ENCODE data around the gene ATG16L1. TPM values are rescaled to one million over a fixed set of nuclear protein-coding genes. Genes with fewer than 3 reads are reported as not detected.

The ATG16L1 gene
- total and polyA plus RNA-seq, 7 experiments from 2014 or later, result 16.0 to 115 (median 80.9) TPM

DNA sequence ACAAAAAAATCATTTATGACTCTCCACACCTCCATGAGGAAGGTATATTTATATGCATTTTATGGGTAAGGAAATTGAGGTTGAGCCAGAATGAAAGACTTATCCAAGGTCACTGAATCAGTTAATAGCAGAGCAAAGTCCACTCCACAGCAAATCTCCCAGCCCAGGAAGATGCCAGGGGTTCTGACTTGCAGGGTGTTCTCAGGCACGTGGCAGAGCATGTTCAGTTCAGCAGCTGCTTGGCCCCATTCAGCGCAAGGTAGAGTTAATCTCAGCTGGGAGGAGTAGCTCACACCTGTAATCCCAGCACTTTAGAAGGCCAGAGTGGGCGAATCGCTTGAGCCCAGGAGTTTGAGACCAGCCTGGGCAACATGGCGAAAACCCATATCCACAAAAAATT lies 85.1 kb downstream of the ATG16L1 start:
- no peak overlapping the region for H3K27ac ChIP-seq (ENCODE audit: low read depth, low read length)
- H3K9me3 Mint-ChIP-seq, result peaks cover 0 to 5% (median 0%) of the 10 kb centered on the region in 11 donors
- H3K36me3 Mint-ChIP-seq, result peaks cover 0 to 3% (median 0%) of the 10 kb centered on the region in 5 donors
- peaks cover 26 to 55% (median 46%) of the 10 kb centered on the region in 7 donors for H3K4me1 Mint-ChIP-seq
- H3K27me3 Mint-ChIP-seq, result peaks cover 0 to 9% (median 0%) of the 10 kb centered on the region in 5 donors
- DNase-seq (no peak), ATAC-seq (no peak)
- no peaks in the 10 kb centered on the region for H3K27me3 ChIP-seq (ENCODE audit: control insufficient read depth in 2 of 2, insufficient read depth in 2 of 2, low read length in 2 of 2)
- no peaks in the 10 kb centered on the region for H3K9me3 ChIP-seq (ENCODE audit: control insufficient read depth in 2 of 3, low read length in 3 of 3)
- no peaks in the 10 kb centered on the region for H3K36me3 ChIP-seq (ENCODE audit: control insufficient read depth in 2 of 3, insufficient read depth in 3 of 3, low read length in 3 of 3)
- POLR2A ChIA-PET, result interaction anchor here (0.6 to 0.7 kb wide), 2 partner anchors 61 to 1281 kb away, joined by 3 to 4 read pairs; no protein-coding TSS in a partner anchor
- H3K4me3 ChIP-seq (ENCODE audit: low read length), result no peak overlapping the region
- peak overlapping the region in 1 of 9 donors; percentile 41 for H3K27ac Mint-ChIP-seq
- intact Hi-C loops (cut with micrococcal nuclease), result no loop called here
- H3K4me1 ChIP-seq (ENCODE audit: control insufficient read depth in 2 of 2, insufficient read depth in 2 of 2, low read length in 2 of 2), result peaks cover 32 to 36% of the 10 kb centered on the region in 2 donors
- H3K4me3 Mint-ChIP-seq, result no peak overlapping the region
- CTCF ChIA-PET, result no interaction called here

DNA sequence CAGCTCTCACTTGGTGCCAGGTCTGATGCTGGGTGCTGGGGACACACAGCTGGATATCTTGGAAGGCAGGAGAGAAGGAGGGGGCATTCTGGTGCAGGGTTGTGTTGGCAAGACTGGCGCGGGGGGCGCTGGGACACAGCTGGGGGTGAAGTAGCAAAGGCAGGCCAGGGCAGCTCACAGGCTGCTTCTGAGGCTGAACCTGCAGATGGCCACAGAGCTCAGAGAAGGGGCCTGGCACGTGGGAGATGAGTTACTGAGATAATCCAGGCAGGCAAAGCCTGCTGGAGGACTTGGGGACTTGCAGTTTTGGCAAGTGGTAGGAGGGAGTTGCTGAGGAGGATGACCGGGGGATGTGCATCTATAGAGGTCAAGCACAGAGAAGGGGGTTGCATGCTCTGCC lies 86.6 kb downstream of the ATG16L1 start:
- no peaks in the 10 kb centered on the region for H3K9me3 ChIP-seq (ENCODE audit: control insufficient read depth in 2 of 3, low read length in 3 of 3)
- H3K4me1 ChIP-seq (ENCODE audit: control insufficient read depth in 2 of 2, insufficient read depth in 2 of 2, low read length in 2 of 2), result peaks cover 17 to 23% of the 10 kb centered on the region in 2 donors
- ChIA-PET CTCF (interaction anchor here (0.6 kb wide), 1 partner anchor 30 kb away, joined by 3 read pairs; no protein-coding TSS in a partner anchor), POLR2A (interaction anchor here (1.3 kb wide), 1 partner anchor 67 kb away, joined by 3 read pairs; no protein-coding TSS in a partner anchor)
- Mint-ChIP-seq H3K4me3 (no peak overlapping the region), H3K9me3 (peaks cover 0 to 5% (median 0%) of the 10 kb centered on the region in 11 donors), H3K27ac (peak overlapping the region in 3 of 9 donors; percentile 41 to 72 (median 70)), H3K27me3 (peaks cover 0 to 11% (median 0%) of the 10 kb centered on the region in 5 donors), H3K4me1 (peaks cover 19 to 44% (median 37%) of the 10 kb centered on the region in 7 donors), H3K36me3 (peaks cover 0 to 4% (median 0%) of the 10 kb centered on the region in 5 donors)
- ATAC-seq (no peak), DNase-seq (no peak)
- no peak overlapping the region for H3K27ac ChIP-seq (ENCODE audit: low read depth, low read length)
- no peaks in the 10 kb centered on the region for H3K36me3 ChIP-seq (ENCODE audit: control insufficient read depth in 2 of 3, insufficient read depth in 3 of 3, low read length in 3 of 3)
- H3K27me3 ChIP-seq (ENCODE audit: control insufficient read depth in 2 of 2, insufficient read depth in 2 of 2, low read length in 2 of 2), result no peaks in the 10 kb centered on the region
- intact Hi-C loops (cut with micrococcal nuclease), result no loop called here
- H3K4me3 ChIP-seq (ENCODE audit: low read length), result no peak overlapping the region

DNA sequence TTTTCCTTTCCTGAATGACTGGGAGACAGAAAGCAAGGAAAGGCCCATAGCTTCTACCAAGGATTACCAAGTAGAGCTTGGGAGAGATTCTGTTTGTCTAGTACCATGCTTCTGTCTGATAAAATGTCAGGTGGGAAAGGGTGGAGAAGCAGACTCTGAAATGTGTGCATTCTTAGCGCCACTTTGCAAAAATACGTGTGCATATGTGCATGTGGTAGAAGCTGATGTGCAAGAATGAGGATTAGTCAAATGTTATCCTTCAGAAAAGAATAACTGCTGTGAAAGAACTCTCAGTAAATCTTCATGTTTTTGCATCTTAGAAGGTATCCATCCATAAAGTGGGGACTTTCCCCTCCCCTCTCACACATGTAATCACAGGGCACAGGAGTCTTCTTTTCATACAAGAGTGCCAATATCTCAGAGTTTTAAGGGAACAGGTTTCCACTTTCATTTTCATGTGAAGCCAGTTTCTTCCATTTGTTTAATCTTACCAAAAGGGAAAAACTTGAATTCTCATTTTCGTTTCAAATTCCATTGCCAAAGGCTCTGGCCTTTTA lies 87.4 kb downstream of the ATG16L1 start:
- peaks cover 0 to 5% (median 0%) of the 10 kb centered on the region in 11 donors for H3K9me3 Mint-ChIP-seq
- ChIA-PET POLR2A (interaction anchor here (1.0 to 1.3 kb wide), 2 partner anchors 11 to 68 kb away, joined by 3 to 5 read pairs; no protein-coding TSS in a partner anchor), CTCF (no interaction called here)
- Histone ChIP-seq H3K9me3 (ENCODE audit: control insufficient read depth in 2 of 3, low read length in 3 of 3) (no peaks in the 10 kb centered on the region), H3K36me3 (ENCODE audit: control insufficient read depth in 2 of 3, insufficient read depth in 3 of 3, low read length in 3 of 3) (no peaks in the 10 kb centered on the region), H3K4me3 (ENCODE audit: low read length) (no peak overlapping the region), H3K27me3 (ENCODE audit: control insufficient read depth in 2 of 2, insufficient read depth in 2 of 2, low read length in 2 of 2) (no peaks in the 10 kb centered on the region), H3K27ac (ENCODE audit: low read depth, low read length) (no peak overlapping the region), H3K4me1 (ENCODE audit: control insufficient read depth in 2 of 2, insufficient read depth in 2 of 2, low read length in 2 of 2) (peaks cover 9 to 15% of the 10 kb centered on the region in 2 donors)
- intact Hi-C loops (cut with micrococcal nuclease), result no loop called here
- peaks cover 16 to 35% (median 28%) of the 10 kb centered on the region in 7 donors for H3K4me1 Mint-ChIP-seq
- no peak for DNase-seq
- no peak overlapping the region for H3K4me3 Mint-ChIP-seq
- H3K27me3 Mint-ChIP-seq, result peaks cover 0 to 16% (median 0%) of the 10 kb centered on the region in 5 donors
- H3K27ac Mint-ChIP-seq, result no peak overlapping the region
- ATAC-seq, result no peak
- peaks cover 0 to 4% (median 0%) of the 10 kb centered on the region in 5 donors for H3K36me3 Mint-ChIP-seq

DNA sequence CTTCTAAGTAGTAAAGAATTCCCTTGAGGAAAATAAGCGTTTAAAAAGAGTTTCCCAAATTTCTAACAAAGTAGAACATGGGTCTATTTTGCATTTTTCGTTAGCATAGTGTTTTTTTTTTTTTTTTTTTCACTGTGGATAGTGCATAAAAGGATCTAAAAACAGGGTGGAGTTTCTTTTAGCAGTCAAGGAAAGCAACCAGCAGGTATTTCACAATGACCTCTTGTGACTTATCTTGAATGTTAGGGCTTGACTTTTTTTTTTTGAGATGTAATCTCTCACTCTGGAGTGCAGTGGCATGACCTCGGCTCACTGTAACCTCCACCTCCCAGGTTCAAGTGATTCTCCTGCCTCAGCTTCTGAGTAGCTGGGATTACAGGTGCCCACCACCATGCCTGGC lies 88.0 kb downstream of the ATG16L1 start:
- Mint-ChIP-seq H3K9me3 (peaks cover 0 to 5% (median 0%) of the 10 kb centered on the region in 11 donors), H3K4me3 (no peak overlapping the region), H3K36me3 (peaks cover 0 to 4% (median 0%) of the 10 kb centered on the region in 5 donors), H3K27me3 (peaks cover 0 to 17% (median 0%) of the 10 kb centered on the region in 5 donors), H3K27ac (no peak overlapping the region), H3K4me1 (peaks cover 13 to 31% (median 23%) of the 10 kb centered on the region in 7 donors)
- ChIA-PET POLR2A (interaction anchor here (1.0 to 1.3 kb wide), 2 partner anchors 11 to 69 kb away, joined by 3 to 5 read pairs; no protein-coding TSS in a partner anchor), CTCF (interaction anchor here (0.7 kb wide), 1 partner anchor 82 kb away, joined by 3 read pairs; no protein-coding TSS in a partner anchor)
- H3K9me3 ChIP-seq (ENCODE audit: control insufficient read depth in 2 of 3, low read length in 3 of 3), result no peaks in the 10 kb centered on the region
- peaks cover 4 to 9% of the 10 kb centered on the region in 2 donors for H3K4me1 ChIP-seq (ENCODE audit: control insufficient read depth in 2 of 2, insufficient read depth in 2 of 2, low read length in 2 of 2)
- no peak overlapping the region for H3K4me3 ChIP-seq (ENCODE audit: low read length)
- ATAC-seq (peak; percentile 27), DNase-seq (no peak)
- no peak overlapping the region for H3K27ac ChIP-seq (ENCODE audit: low read depth, low read length)
- intact Hi-C loops (cut with micrococcal nuclease), result no loop called here
- H3K27me3 ChIP-seq (ENCODE audit: control insufficient read depth in 2 of 2, insufficient read depth in 2 of 2, low read length in 2 of 2), result no peaks in the 10 kb centered on the region
- no peaks in the 10 kb centered on the region for H3K36me3 ChIP-seq (ENCODE audit: control insufficient read depth in 2 of 3, insufficient read depth in 3 of 3, low read length in 3 of 3)

DNA sequence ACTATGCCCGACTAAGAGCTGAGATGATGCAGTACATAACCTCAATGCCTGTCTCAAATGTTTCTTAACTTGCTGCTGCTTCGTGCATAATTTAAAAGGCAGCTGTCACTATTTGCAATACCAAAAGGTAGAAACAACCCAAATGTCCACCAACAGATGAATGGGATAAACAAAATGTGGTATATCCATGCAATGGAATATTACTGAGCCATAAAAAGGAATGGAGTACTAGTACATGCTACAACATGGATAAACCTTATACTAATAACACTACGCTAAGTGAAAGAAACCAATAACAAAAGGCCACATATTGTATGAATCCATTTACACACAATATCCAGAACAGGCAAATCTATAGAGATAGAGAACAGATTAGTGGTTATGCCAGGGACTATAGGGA lies 89.8 kb downstream of the ATG16L1 start:
- H3K27ac ChIP-seq (ENCODE audit: low read depth, low read length), result no peak overlapping the region
- ChIA-PET POLR2A (interaction anchor here (1.0 to 1.6 kb wide), 2 partner anchors 9 to 10 kb away, joined by 3 read pairs; no protein-coding TSS in a partner anchor), CTCF (interaction anchor here (0.8 kb wide), 1 partner anchor 55 kb away, joined by 3 read pairs; no protein-coding TSS in a partner anchor)
- no peaks in the 10 kb centered on the region for H3K36me3 ChIP-seq (ENCODE audit: control insufficient read depth in 2 of 3, insufficient read depth in 3 of 3, low read length in 3 of 3)
- Mint-ChIP-seq H3K27ac (no peak overlapping the region), H3K4me3 (no peak overlapping the region), H3K4me1 (peaks cover 5 to 19% (median 14%) of the 10 kb centered on the region in 7 donors), H3K36me3 (peaks cover 0 to 4% (median 0%) of the 10 kb centered on the region in 5 donors), H3K9me3 (peaks cover 0 to 3% (median 0%) of the 10 kb centered on the region in 11 donors), H3K27me3 (peaks cover 0 to 17% (median 0%) of the 10 kb centered on the region in 5 donors)
- no peak for ATAC-seq
- no peaks in the 10 kb centered on the region for H3K9me3 ChIP-seq (ENCODE audit: control insufficient read depth in 2 of 3, low read length in 3 of 3)
- intact Hi-C loops (cut with micrococcal nuclease), result no loop called here
- no peak overlapping the region for H3K4me3 ChIP-seq (ENCODE audit: low read length)
- H3K27me3 ChIP-seq (ENCODE audit: control insufficient read depth in 2 of 2, insufficient read depth in 2 of 2, low read length in 2 of 2), result no peaks in the 10 kb centered on the region
- no peak for DNase-seq
- no peaks in the 10 kb centered on the region for H3K4me1 ChIP-seq (ENCODE audit: control insufficient read depth in 2 of 2, insufficient read depth in 2 of 2, low read length in 2 of 2)

DNA sequence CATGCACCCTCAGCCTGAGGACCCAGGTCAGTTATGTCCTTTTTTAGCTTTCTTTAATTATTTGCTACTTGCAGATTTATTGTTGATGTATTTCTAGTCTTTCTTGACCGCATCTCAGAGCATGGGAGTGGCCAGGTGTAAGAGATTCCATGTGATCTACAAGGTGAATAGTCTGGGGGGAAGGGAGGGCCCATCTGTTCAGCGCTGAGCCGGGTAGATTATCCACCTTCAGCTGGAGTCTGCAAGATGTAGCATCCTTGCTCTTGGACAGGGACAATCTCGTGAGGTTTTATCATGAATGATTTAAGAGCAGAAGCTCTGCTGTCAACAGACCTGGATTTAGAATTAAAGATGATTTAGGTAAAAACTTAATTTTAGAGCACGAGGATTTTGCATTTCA lies 90.8 kb downstream of the ATG16L1 start:
- POLR2A ChIA-PET, result interaction anchor here (2.5 kb wide), 1 partner anchor 11 kb away, joined by 11 read pairs; no protein-coding TSS in a partner anchor
- ATAC-seq (no peak), DNase-seq (no peak)
- H3K9me3 ChIP-seq (ENCODE audit: control insufficient read depth in 2 of 3, low read length in 3 of 3), result no peaks in the 10 kb centered on the region
- Mint-ChIP-seq H3K27ac (no peak overlapping the region), H3K36me3 (peaks cover 0 to 4% (median 0%) of the 10 kb centered on the region in 5 donors), H3K4me1 (peaks cover 5 to 18% (median 16%) of the 10 kb centered on the region in 7 donors), H3K9me3 (peaks cover 0 to 3% (median 0%) of the 10 kb centered on the region in 11 donors), H3K4me3 (no peak overlapping the region), H3K27me3 (peaks cover 0 to 17% (median 0%) of the 10 kb centered on the region in 5 donors)
- CTCF ChIA-PET, result interaction anchor here (0.6 to 0.8 kb wide), 4 partner anchors 56 to 886 kb away, joined by 3 to 4 read pairs (median 4); partner anchors contain the start of genes ALPI and ATG16L1
- no peaks in the 10 kb centered on the region for H3K27me3 ChIP-seq (ENCODE audit: control insufficient read depth in 2 of 2, insufficient read depth in 2 of 2, low read length in 2 of 2)
- intact Hi-C loops (cut with micrococcal nuclease), result no loop called here
- H3K4me3 ChIP-seq (ENCODE audit: low read length), result no peak overlapping the region
- H3K4me1 ChIP-seq (ENCODE audit: control insufficient read depth in 2 of 2, insufficient read depth in 2 of 2, low read length in 2 of 2), result no peaks in the 10 kb centered on the region
- H3K36me3 ChIP-seq (ENCODE audit: control insufficient read depth in 2 of 3, insufficient read depth in 3 of 3, low read length in 3 of 3), result no peaks in the 10 kb centered on the region
- H3K27ac ChIP-seq (ENCODE audit: low read depth, low read length), result no peak overlapping the region
